ENCODE data around the gene PTTG2. TPM values are rescaled to one million over a fixed set of nuclear protein-coding genes. Genes with fewer than 3 reads are reported as not detected.

Gene PTTG2
- total RNA-seq, 1 donor from 2014 or later, result 1.9 TPM

GRCh38 chr4:37982736-37983135, 22.5 kb downstream of the PTTG2 start:
- intact Hi-C loops (cut with micrococcal nuclease), result no loop called here

- intact Hi-C loops (cut with micrococcal nuclease), result no loop called here
These were observed 23.8 kb downstream of the PTTG2 start for GRCh38 chr4:37983951-37984350.

- intact Hi-C loops (cut with micrococcal nuclease), result no loop called here
These were observed 25.6 kb downstream of the PTTG2 start for GRCh38 chr4:37985730-37986275.

- intact Hi-C loops (cut with micrococcal nuclease), result no loop called here
These were observed 28.5 kb downstream of the PTTG2 start for GRCh38 chr4:37988670-37989069.

GRCh38 chr4:37989398-37990260, 29.4 kb downstream of the PTTG2 start:
- intact Hi-C loops (cut with micrococcal nuclease), result no loop called here

- intact Hi-C loops (cut with micrococcal nuclease), result no loop called here
These were observed 30.6 kb downstream of the PTTG2 start for GRCh38 chr4:37990731-37991245.

GRCh38 chr4:37991623-37992410, 31.6 kb downstream of the PTTG2 start:
- intact Hi-C loops (cut with micrococcal nuclease), result no loop called here

- intact Hi-C loops (cut with micrococcal nuclease), result no loop called here
These were observed 33.6 kb downstream of the PTTG2 start for GRCh38 chr4:37993806-37994205.

- intact Hi-C loops (cut with micrococcal nuclease), result no loop called here
These were observed 34.4 kb downstream of the PTTG2 start for GRCh38 chr4:37994569-37994968.

- intact Hi-C loops (cut with micrococcal nuclease), result no loop called here
These were observed 35.2 kb downstream of the PTTG2 start for GRCh38 chr4:37995299-37995821.

- intact Hi-C loops (cut with micrococcal nuclease), result no loop called here
These were observed 36.0 kb downstream of the PTTG2 start for GRCh38 chr4:37995981-37996775.

GRCh38 chr4:37998226-37998625, 38.0 kb downstream of the PTTG2 start:
- intact Hi-C loops (cut with micrococcal nuclease), result no loop called here

GRCh38 chr4:37999000-37999716, 39.0 kb downstream of the PTTG2 start:
- intact Hi-C loops (cut with micrococcal nuclease), result no loop called here

GRCh38 chr4:37999965-38000364, 39.8 kb downstream of the PTTG2 start:
- intact Hi-C loops (cut with micrococcal nuclease), result no loop called here

- intact Hi-C loops (cut with micrococcal nuclease), result no loop called here
These were observed 41.7 kb downstream of the PTTG2 start for GRCh38 chr4:38001927-38002326.

GRCh38 chr4:38002451-38003071, 42.4 kb downstream of the PTTG2 start:
- intact Hi-C loops (cut with micrococcal nuclease), result no loop called here

- intact Hi-C loops (cut with micrococcal nuclease), result no loop called here
These were observed 42.9 kb downstream of the PTTG2 start for GRCh38 chr4:38003102-38003501.

- intact Hi-C loops (cut with micrococcal nuclease), result no loop called here
These were observed 43.4 kb downstream of the PTTG2 start for GRCh38 chr4:38003628-38004027.

- intact Hi-C loops (cut with micrococcal nuclease), result no loop called here
These were observed 43.9 kb downstream of the PTTG2 start for GRCh38 chr4:38004062-38004461.

GRCh38 chr4:38004887-38005286, 44.7 kb downstream of the PTTG2 start:
- intact Hi-C loops (cut with micrococcal nuclease), result no loop called here
